Stomach (tissue), 9 donors: Measurements from ENCODE around the gene STK11. TPM values are rescaled to one million over a fixed set of nuclear protein-coding genes. Genes with fewer than 3 reads are reported as not detected.

Source experiments
- DNase-seq, 2 donors: peaks; one replicate each; pipeline versions ENCODE4 v3.0.0 to v3.0.0-alpha.2; 2013 to 2019
- H3K27ac ChIP-seq, 5 donors: fragments of 200-600 bp in 4 of 5; sonication (generic) in 4 of 5; one replicate each; pipeline ENCODE4 v1.5.1; 2013 to 2019; ENCODE audit warnings: mild to moderate bottlenecking in 1 of 5, moderate library complexity in 1 of 5
- H3K27me3 ChIP-seq, 3 donors: fragments of 200-600 bp; sonication (generic); one replicate each; pipeline ENCODE4 v1.5.1; 2017 to 2019; ENCODE audit warnings: mixed run types in 1 of 3
- H3K36me3 ChIP-seq, 4 donors: fragments of 200-600 bp; sonication (generic); 1 replicate in 3 of 4; 2 replicates in 1 of 4; pipeline ENCODE4 v1.5.1; 2016 to 2019
- H3K4me1 ChIP-seq, 4 donors: fragments of 200-600 bp; sonication (generic); one replicate each; pipeline ENCODE4 v1.5.1; 2016 to 2019
- H3K4me3 ChIP-seq, 4 donors: fragments of 200-600 bp; sonication (generic) in 3 of 4; one replicate each; pipeline ENCODE4 v1.5.1; 2016 to 2019; ENCODE audit warnings: mild to moderate bottlenecking in 1 of 4
- H3K9me3 ChIP-seq, 4 donors: fragments of 200-600 bp; sonication (generic); one replicate each; pipeline ENCODE4 v1.5.1; 2016 to 2019
- CTCF ChIP-seq, 7 experiments: fragments of 450-650 bp in 4 of 7; fragments of 200-600 bp in 3 of 7; sonication (generic) in 3 of 7; IDR thresholded peaks; one replicate each; pipeline ENCODE4 v1.5.1; 2016 to 2019; ENCODE audit warnings: antibody characterized with exemption in 7 of 7, control low read depth in 2 of 7, mild to moderate bottlenecking in 1 of 7
- EP300 ChIP-seq: sonication (generic); formaldehyde crosslinking; IDR thresholded peaks from one replicate; pipeline ENCODE4 v1.6.1; 2017; ENCODE audit warnings: antibody characterized with exemption
- POLR2A ChIP-seq, 4 donors: fragments of 450-650 bp; IDR thresholded peaks; one replicate each; pipeline ENCODE4 v1.6.1; 2016; ENCODE audit warnings: antibody characterized with exemption in 4 of 4, control low read depth in 2 of 4, mild to moderate bottlenecking in 1 of 4, moderate library complexity in 1 of 4
- POLR2AphosphoS5 ChIP-seq, 3 donors: sonication (generic); formaldehyde crosslinking; IDR thresholded peaks; one replicate each; pipeline ENCODE4 v1.6.1; 2016; ENCODE audit warnings: antibody characterized with exemption in 3 of 3
- WGBS, 5 donors: extraction: QIAGEN DNeasy Blood & Tissue Kit in 3 of 5; methylation state at CpG; one replicate each; pipeline versions ENCODE4 v1.1.5 to v1.1.7; 2013 to 2018; 5-methylcytosine and 5-hydroxymethylcytosine counted together
- intact Hi-C: fragments of 100-400 bp; cut with DNase I; formaldehyde crosslinking; loops from one replicate; pipeline ENCODE4 v1.15.1; 2023; ENCODE audit warnings: low total_unique reads
- polyA plus RNA-seq, 3 donors: library from polyadenylated mRNA; stranded (reverse); fragments of 200-250 nt; gene quantifications; one replicate each; pipeline ENCODE4 v1.2.3, GENCODE V29; 2013
- total RNA-seq, 5 donors: library from RNA; depleted of rRNA; stranded (reverse); fragments of >200 nt; gene quantifications; one replicate each; pipeline versions ENCODE4 v1.1.0 to v1.2.3, GENCODE V29; 2014 to 2016
- donor health status: healthy with polysubstance abuse.
- donor health status: Bipolar disorder and iron deficiency.
- donor health status: healthy.

STK11 gene
- total and polyA plus RNA-seq, 8 donors, result 43.1 to 368 (median 63.1) TPM

- Histone ChIP-seq H3K27ac (peak overlapping the region in 2 of 5 donors; percentile 0 to 66), H3K4me3 (no peak overlapping the region), H3K27me3 (peaks cover 0 to 8% (median 0%) of the 10 kb centered on the region in 3 donors), H3K36me3 (peaks cover 15 to 32% (median 25%) of the 10 kb centered on the region in 4 donors), H3K4me1 (peaks cover 30 to 60% (median 48%) of the 10 kb centered on the region in 4 donors), H3K9me3 (no peaks in the 10 kb centered on the region)
- intact Hi-C loops, result no loop called here
- DNase-seq, result peak in 1 of 2 donors; percentile 69
- WGBS, 5 donors, result 66 to 76% (median 67%) methylated on average over 17 to 38 of the region's 38 CpGs
- TF ChIP-seq EP300, result no peak
- no peak for TF ChIP-seq POLR2AphosphoS5 (IDR thresholded peaks at IDR 0.05)
- no peak for TF ChIP-seq CTCF (IDR thresholded peaks at IDR 0.05)
- no peak for TF ChIP-seq POLR2A (IDR thresholded peaks at IDR 0.05)
These were observed 25.4 kb downstream of the STK11 start for GRCh38 chr19:1230783-1231489.

GRCh38 chr19:1231729-1232637 lies 26.4 kb downstream of the STK11 start:
- DNase-seq, result peak; percentile 65 to 79
- H3K4me3 ChIP-seq, result no peak overlapping the region
- no peaks in the 10 kb centered on the region for H3K9me3 ChIP-seq
- peaks cover 38 to 66% (median 57%) of the 10 kb centered on the region in 4 donors for H3K4me1 ChIP-seq
- intact Hi-C loops, result no loop called here
- peaks cover 6 to 21% (median 15%) of the 10 kb centered on the region in 4 donors for H3K36me3 ChIP-seq
- peaks cover 0 to 19% (median 5%) of the 10 kb centered on the region in 3 donors for H3K27me3 ChIP-seq
- TF ChIP-seq POLR2AphosphoS5 (IDR thresholded peaks at IDR 0.05) (peak in 2 of 3 donors; percentile 24 to 63), POLR2A (IDR thresholded peaks at IDR 0.05) (no peak), EP300 (no peak), CTCF (IDR thresholded peaks at IDR 0.05) (no peak)
- peak overlapping the region; percentile 16 to 74 (median 59) for H3K27ac ChIP-seq
- 42 to 58% (median 52%) methylated on average over 13 to 15 of the region's 15 CpGs for WGBS, 5 donors

GRCh38 chr19:1232652-1233072 lies 27.1 kb downstream of the STK11 start:
- Histone ChIP-seq H3K9me3 (no peaks in the 10 kb centered on the region), H3K4me3 (no peak overlapping the region), H3K36me3 (peaks cover 1 to 15% (median 8%) of the 10 kb centered on the region in 4 donors), H3K27ac (peak overlapping the region; percentile 16 to 74 (median 59)), H3K4me1 (peaks cover 45 to 65% (median 57%) of the 10 kb centered on the region in 4 donors), H3K27me3 (peaks cover 0 to 25% (median 11%) of the 10 kb centered on the region in 3 donors)
- WGBS, 5 donors, result 0 to 20% (median 20%) methylated on average over 1 to 15 of the region's 15 CpGs
- TF ChIP-seq CTCF (IDR thresholded peaks at IDR 0.05), result no peak
- no peak for TF ChIP-seq POLR2A (IDR thresholded peaks at IDR 0.05)
- no peak for TF ChIP-seq POLR2AphosphoS5 (IDR thresholded peaks at IDR 0.05)
- TF ChIP-seq EP300, result no peak
- intact Hi-C loops, result no loop called here
- DNase-seq, result peak; percentile 66 to 79

- 37 to 80% (median 59%) methylated on average over 17 to 24 of the region's 24 CpGs for WGBS, 5 donors
- Histone ChIP-seq H3K27ac (peak overlapping the region; percentile 16 to 74 (median 59)), H3K9me3 (no peaks in the 10 kb centered on the region), H3K36me3 (peaks cover 0 to 9% (median 3%) of the 10 kb centered on the region in 4 donors), H3K4me1 (peaks cover 47 to 65% (median 58%) of the 10 kb centered on the region in 4 donors), H3K4me3 (no peak overlapping the region), H3K27me3 (peaks cover 0 to 27% (median 11%) of the 10 kb centered on the region in 3 donors)
- intact Hi-C loops, result no loop called here
- DNase-seq, result peak; percentile 55 to 76
- no peak for TF ChIP-seq EP300
- no peak for TF ChIP-seq POLR2AphosphoS5 (IDR thresholded peaks at IDR 0.05)
- no peak for TF ChIP-seq CTCF (IDR thresholded peaks at IDR 0.05)
- TF ChIP-seq POLR2A (IDR thresholded peaks at IDR 0.05), result no peak
These were observed 27.6 kb downstream of the STK11 start for GRCh38 chr19:1233115-1233667.
